Mesendoderm (in vitro differentiated cells): Measurements from ENCODE around the gene OSTC.
A peak's percentile ranks its signal among the peaks of the same experiment; 100 is the strongest.

Source experiments
- DNase-seq: peaks from one replicate; pipeline ENCODE4 v3.0.0; 2013
- H2AK5ac ChIP-seq: 2 replicates; pipeline ENCODE4 v1.6.1; 2013; ENCODE audit warnings: low read length, inconsistent platforms
- H2BK120ac ChIP-seq: 2 replicates; pipeline ENCODE4 v1.6.1; 2013; ENCODE audit warnings: low read depth, mild to moderate bottlenecking, low read length, moderate library complexity, mixed read lengths
- H2BK15ac ChIP-seq: replicated peaks from 2 replicates; pipeline ENCODE4 v1.6.1; 2013; ENCODE audit warnings: low read depth, mild to moderate bottlenecking, moderate library complexity
- H2BK5ac ChIP-seq: 2 replicates; pipeline ENCODE4 v1.6.1; 2013; ENCODE audit warnings: low read length, inconsistent platforms
- H3K18ac ChIP-seq: 2 replicates; pipeline ENCODE4 v1.6.1; 2013; ENCODE audit warnings: mild to moderate bottlenecking, low read length, mixed read lengths
- H3K23ac ChIP-seq: one replicate; pipeline ENCODE4 v1.6.1; 2013; ENCODE audit warnings: low read length
- H3K27ac ChIP-seq: 2 replicates; pipeline ENCODE4 v1.5.1; 2013; ENCODE audit warnings: low read depth, mild to moderate bottlenecking, inconsistent platforms, low read length, moderate library complexity
- H3K27me3 ChIP-seq: 2 replicates; pipeline ENCODE4 v1.6.1; 2013; ENCODE audit warnings: low read length, control low read depth, mild to moderate bottlenecking, inconsistent platforms; ENCODE audit not compliant: insufficient read depth, poor library complexity
- H3K36me3 ChIP-seq: 2 replicates; pipeline ENCODE4 v1.6.1; 2013; ENCODE audit warnings: low read length, inconsistent platforms; ENCODE audit not compliant: control insufficient read depth, insufficient read depth
- H3K4ac ChIP-seq: one replicate; pipeline ENCODE4 v1.6.1; 2013; ENCODE audit warnings: low read depth, mild to moderate bottlenecking, low read length, moderate library complexity
- H3K4me1 ChIP-seq: 2 replicates; pipeline ENCODE4 v1.6.1; 2013; ENCODE audit warnings: low read depth, low read length, inconsistent platforms; ENCODE audit not compliant: control insufficient read depth
- H3K4me2 ChIP-seq: 2 replicates; pipeline ENCODE4 v1.6.1; 2013; ENCODE audit warnings: low read length
- H3K4me3 ChIP-seq: 2 replicates; pipeline ENCODE4 v1.5.1; 2013; ENCODE audit warnings: mild to moderate bottlenecking, low read length
- H3K56ac ChIP-seq: one replicate; pipeline ENCODE4 v1.6.1; 2013; ENCODE audit warnings: low read length
- H3K79me1 ChIP-seq: 2 replicates; pipeline ENCODE4 v1.6.1; 2013; ENCODE audit warnings: low read length, inconsistent platforms
- H3K79me2 ChIP-seq: 2 replicates; pipeline ENCODE4 v1.6.1; 2013; ENCODE audit warnings: mild to moderate bottlenecking, low read length; ENCODE audit not compliant: control insufficient read depth, insufficient read depth
- H3K9ac ChIP-seq: 2 replicates; pipeline ENCODE4 v1.6.1; 2013; ENCODE audit warnings: low read length, inconsistent platforms
- H4K5ac ChIP-seq: one replicate; pipeline ENCODE4 v1.6.1; 2013; ENCODE audit warnings: low read length
- H4K8ac ChIP-seq: one replicate; pipeline ENCODE4 v1.6.1; 2013; ENCODE audit warnings: low read depth, mild to moderate bottlenecking, control low read depth, low read length, moderate library complexity
- WGBS: extraction: QIAGEN DNeasy Blood & Tissue Kit; methylation state at CpG from one replicate; pipeline ENCODE4 v1.1.7; 2013; ENCODE audit warnings: low lambda C conversion rate, missing lambda C conversion rate; ENCODE audit not compliant: insufficient coverage; ENCODE audit errors: extremely low coverage; 5-methylcytosine and 5-hydroxymethylcytosine counted together

The OSTC gene

DNA sequence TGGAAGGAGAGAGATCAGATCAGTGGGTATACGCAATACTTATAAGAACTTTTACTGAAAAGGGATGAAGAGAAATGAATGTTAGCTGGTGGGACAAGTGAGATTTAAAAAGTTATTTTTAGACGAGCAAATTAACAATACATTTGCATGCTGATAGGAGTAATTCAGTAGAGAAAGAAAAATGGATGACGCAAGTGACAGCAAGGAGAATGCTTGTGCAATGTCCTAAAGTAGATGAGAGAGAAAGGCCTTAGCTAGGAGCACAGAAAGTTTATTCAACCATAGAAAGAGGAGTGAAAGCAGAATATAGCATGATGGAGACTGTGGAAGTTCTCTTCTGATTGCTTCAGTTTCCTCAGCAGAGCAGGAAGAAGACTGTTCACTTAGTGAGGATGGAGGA lies 45.8 kb downstream of the OSTC start:
- Histone ChIP-seq H3K79me1 (no peaks in the 10 kb centered on the region), H3K27me3 (no peaks in the 10 kb centered on the region), H3K27ac (no peak overlapping the region), H4K5ac (no peak overlapping the region), H3K4me3 (no peak overlapping the region), H2BK15ac (no peak overlapping the region), H3K36me3 (no peaks in the 10 kb centered on the region), H3K9ac (no peak overlapping the region), H2BK120ac (no peak overlapping the region), H3K18ac (no peak overlapping the region), H4K8ac (no peak overlapping the region), H3K4me1 (peaks cover 3% of the 10 kb centered on the region), H3K4me2 (no peak overlapping the region), H3K79me2 (no peaks in the 10 kb centered on the region), H2AK5ac (no peak overlapping the region), H2BK5ac (no peak overlapping the region), H3K4ac (no peak overlapping the region), H3K23ac (no peak overlapping the region), H3K56ac (no peak overlapping the region)
- WGBS, result 100% methylated on average over 1 of the region's 3 CpGs
- no peak for DNase-seq

DNA sequence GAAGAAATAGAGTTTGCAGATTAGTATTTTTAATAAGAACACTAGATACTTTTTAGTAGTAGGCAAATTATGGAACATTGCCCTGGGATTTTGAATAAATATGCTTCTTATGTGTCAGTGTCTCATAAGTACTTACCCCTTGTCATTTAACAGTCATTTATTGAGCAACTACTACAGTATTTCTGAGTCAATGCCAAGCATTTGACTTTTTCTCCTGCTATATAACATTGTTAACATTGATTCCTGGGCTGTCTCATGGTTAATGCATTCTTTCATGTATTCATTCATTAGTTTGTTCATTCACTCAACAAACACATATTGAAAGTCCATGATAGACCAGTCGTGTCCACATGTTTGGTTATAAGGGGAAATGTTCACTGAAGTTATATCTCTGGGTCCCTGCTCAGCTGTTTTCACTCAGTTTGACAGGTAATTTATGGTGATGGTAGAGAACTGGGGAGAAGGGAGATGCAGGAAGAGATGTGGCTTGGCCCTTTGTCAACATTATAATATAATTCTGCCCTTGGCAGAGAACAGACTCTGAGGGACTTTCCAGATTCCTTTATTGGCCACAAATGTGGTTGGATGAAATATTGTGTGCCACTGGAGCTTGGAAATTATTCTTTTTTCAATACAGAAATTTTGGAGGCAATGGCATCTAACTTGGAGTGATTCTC lies 49.8 kb downstream of the OSTC start:
- H3K18ac ChIP-seq, result no peak overlapping the region
- no peak overlapping the region for H2BK120ac ChIP-seq
- no peak overlapping the region for H3K4me2 ChIP-seq
- no CpG with 5 or more reads among the region's 1 CpG for WGBS
- no peak overlapping the region for H4K5ac ChIP-seq
- DNase-seq, result no peak
- peaks cover 3% of the 10 kb centered on the region for H3K4me1 ChIP-seq
- no peak overlapping the region for H3K9ac ChIP-seq
- H2AK5ac ChIP-seq, result no peak overlapping the region
- no peak overlapping the region for H3K4ac ChIP-seq
- no peak overlapping the region for H3K23ac ChIP-seq
- no peak overlapping the region for H3K27ac ChIP-seq
- no peaks in the 10 kb centered on the region for H3K27me3 ChIP-seq
- H3K56ac ChIP-seq, result no peak overlapping the region
- H3K79me1 ChIP-seq, result no peaks in the 10 kb centered on the region
- no peak overlapping the region for H4K8ac ChIP-seq
- no peaks in the 10 kb centered on the region for H3K36me3 ChIP-seq
- no peak overlapping the region for H3K4me3 ChIP-seq
- no peaks in the 10 kb centered on the region for H3K79me2 ChIP-seq
- H2BK15ac ChIP-seq, result no peak overlapping the region
- no peak overlapping the region for H2BK5ac ChIP-seq

DNA sequence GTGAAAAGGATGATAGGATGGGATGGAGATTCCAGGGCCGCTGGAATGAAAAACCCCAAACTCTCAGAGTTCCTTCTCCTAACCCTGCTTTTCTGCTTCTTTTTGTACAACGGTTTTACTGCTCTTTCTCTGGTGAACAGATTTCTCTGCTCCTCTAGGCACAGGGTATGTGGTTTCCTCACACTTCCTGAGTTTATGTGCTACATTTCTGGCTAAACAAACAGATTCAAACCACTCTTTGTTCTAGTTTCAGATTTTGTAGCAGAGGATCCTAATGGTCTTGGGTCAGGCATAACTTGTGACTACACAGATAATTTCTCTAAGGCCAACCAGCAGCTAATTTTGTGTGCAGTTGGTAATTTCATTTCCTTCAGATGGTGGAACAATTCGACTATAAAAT lies 52.6 kb downstream of the OSTC start:
- Histone ChIP-seq H3K18ac (no peak overlapping the region), H3K9ac (no peak overlapping the region), H3K4me1 (no peaks in the 10 kb centered on the region), H3K27me3 (no peaks in the 10 kb centered on the region), H3K4me2 (no peak overlapping the region), H3K27ac (no peak overlapping the region), H2BK120ac (no peak overlapping the region), H3K79me2 (no peaks in the 10 kb centered on the region), H2BK15ac (no peak overlapping the region), H3K79me1 (no peaks in the 10 kb centered on the region), H3K36me3 (no peaks in the 10 kb centered on the region), H4K8ac (no peak overlapping the region), H3K4me3 (no peak overlapping the region), H2AK5ac (no peak overlapping the region), H3K56ac (no peak overlapping the region), H4K5ac (no peak overlapping the region), H3K4ac (no peak overlapping the region), H2BK5ac (no peak overlapping the region), H3K23ac (no peak overlapping the region)
- no CpG with 5 or more reads among the region's 3 CpGs for WGBS
- DNase-seq, result no peak

DNA sequence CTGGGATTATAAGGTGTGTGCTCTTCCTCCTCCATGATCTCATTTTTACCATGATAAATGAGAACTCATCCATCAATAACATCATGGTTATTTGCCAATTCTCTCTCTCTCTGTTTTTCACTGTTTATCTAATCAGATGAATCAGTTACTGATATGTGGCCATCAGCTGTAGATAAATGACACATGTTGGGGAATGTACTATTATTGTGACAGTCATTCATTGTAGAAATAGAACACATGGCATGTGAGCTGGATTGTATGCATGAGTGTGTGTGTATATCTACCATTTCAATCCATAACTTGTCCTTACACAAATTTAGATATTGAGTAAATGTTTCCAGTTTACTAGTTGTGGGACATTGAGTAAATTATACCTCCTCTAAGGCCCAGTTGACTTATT lies 53.0 kb downstream of the OSTC start:
- no peaks in the 10 kb centered on the region for H3K4me1 ChIP-seq
- H3K27ac ChIP-seq, result no peak overlapping the region

DNA sequence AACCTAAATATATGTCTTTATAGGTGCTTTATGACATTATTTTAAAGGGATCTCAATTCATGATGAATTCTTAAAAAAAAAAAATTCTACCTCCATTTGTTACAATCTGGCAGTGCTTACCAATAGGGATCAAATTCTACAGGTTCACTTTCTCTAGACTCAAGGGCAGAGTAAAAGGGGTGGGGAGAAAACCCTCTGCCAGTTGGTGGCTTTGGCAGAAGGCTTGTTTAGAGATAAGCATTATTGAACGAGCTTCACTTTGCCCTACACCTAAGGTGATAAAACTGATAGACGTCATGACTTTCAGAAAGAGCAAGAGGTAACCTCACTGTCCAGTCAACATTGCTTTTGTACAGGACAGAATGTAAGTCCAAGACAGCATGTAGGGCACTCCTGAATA lies 53.6 kb downstream of the OSTC start:
- no peak overlapping the region for H3K56ac ChIP-seq
- no peaks in the 10 kb centered on the region for H3K79me2 ChIP-seq
- no peaks in the 10 kb centered on the region for H3K36me3 ChIP-seq
- no peak overlapping the region for H3K9ac ChIP-seq
- peak overlapping the region; percentile 21 for H2BK15ac ChIP-seq
- H3K79me1 ChIP-seq, result no peaks in the 10 kb centered on the region
- no peak overlapping the region for H3K4me2 ChIP-seq
- no peaks in the 10 kb centered on the region for H3K27me3 ChIP-seq
- WGBS, result no CpG with 5 or more reads among the region's 2 CpGs
- no peak overlapping the region for H3K27ac ChIP-seq
- no peak overlapping the region for H2BK5ac ChIP-seq
- H3K18ac ChIP-seq, result no peak overlapping the region
- no peak overlapping the region for H3K4me3 ChIP-seq
- no peak overlapping the region for H3K4ac ChIP-seq
- no peak overlapping the region for H2AK5ac ChIP-seq
- no peak overlapping the region for H4K8ac ChIP-seq
- H3K23ac ChIP-seq, result no peak overlapping the region
- H4K5ac ChIP-seq, result no peak overlapping the region
- DNase-seq, result no peak
- H2BK120ac ChIP-seq, result no peak overlapping the region
- H3K4me1 ChIP-seq, result no peaks in the 10 kb centered on the region

More for the DNA sequence above, 53.0 kb downstream of the OSTC start:
- no peaks in the 10 kb centered on the region for H3K36me3 ChIP-seq
- H2BK5ac ChIP-seq, result no peak overlapping the region
- H3K4me3 ChIP-seq, result no peak overlapping the region
- no peaks in the 10 kb centered on the region for H3K27me3 ChIP-seq
- H3K79me1 ChIP-seq, result no peaks in the 10 kb centered on the region
- H3K79me2 ChIP-seq, result no peaks in the 10 kb centered on the region
- H4K8ac ChIP-seq, result no peak overlapping the region
- H3K4me2 ChIP-seq, result no peak overlapping the region
- no peak overlapping the region for H3K9ac ChIP-seq
- H3K18ac ChIP-seq, result no peak overlapping the region
- no peak overlapping the region for H4K5ac ChIP-seq
- H3K23ac ChIP-seq, result no peak overlapping the region
- H3K56ac ChIP-seq, result no peak overlapping the region
- H2AK5ac ChIP-seq, result no peak overlapping the region
- H2BK15ac ChIP-seq, result no peak overlapping the region
- H3K4ac ChIP-seq, result no peak overlapping the region
- no peak for DNase-seq
- no peak overlapping the region for H2BK120ac ChIP-seq

DNA sequence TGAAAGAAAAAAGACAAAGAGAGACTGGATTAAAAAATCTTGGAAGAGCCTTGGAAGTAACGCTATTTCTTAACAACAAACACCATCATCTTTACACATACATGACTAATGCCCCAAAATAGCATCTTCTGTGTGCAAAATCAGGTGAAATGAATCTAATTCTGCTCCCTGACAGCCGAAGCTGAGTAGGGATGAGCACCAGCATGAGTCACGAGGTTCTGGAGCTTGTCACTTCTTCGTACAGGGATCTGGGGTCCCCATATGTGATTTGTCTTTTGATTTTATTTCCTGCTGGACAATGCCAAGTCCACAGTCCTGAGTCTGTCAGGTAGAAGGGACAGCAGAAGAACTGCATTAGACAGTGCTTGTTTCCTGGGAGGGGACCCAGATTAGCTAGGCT lies 55.9 kb downstream of the OSTC start:
- no peak overlapping the region for H3K23ac ChIP-seq
- no peak overlapping the region for H4K5ac ChIP-seq
- H3K4ac ChIP-seq, result no peak overlapping the region
- H3K9ac ChIP-seq, result no peak overlapping the region
- no peak overlapping the region for H3K4me2 ChIP-seq
- H3K79me2 ChIP-seq, result no peaks in the 10 kb centered on the region
- no CpG with 5 or more reads among the region's 4 CpGs for WGBS
- no peak overlapping the region for H3K56ac ChIP-seq
- H3K18ac ChIP-seq, result no peak overlapping the region
- H3K27me3 ChIP-seq, result no peaks in the 10 kb centered on the region
- no peaks in the 10 kb centered on the region for H3K4me1 ChIP-seq
- H2BK15ac ChIP-seq, result no peak overlapping the region
- H3K36me3 ChIP-seq, result no peaks in the 10 kb centered on the region
- no peak for DNase-seq
- no peak overlapping the region for H2AK5ac ChIP-seq
- H3K4me3 ChIP-seq, result no peak overlapping the region
- no peak overlapping the region for H3K27ac ChIP-seq
- H2BK120ac ChIP-seq, result no peak overlapping the region
- no peak overlapping the region for H2BK5ac ChIP-seq
- H3K79me1 ChIP-seq, result no peaks in the 10 kb centered on the region
- no peak overlapping the region for H4K8ac ChIP-seq
